GM18867 (cell line): ENCODE data around the gene CLASP1.
"Not testable (repeated sequence)": the region's sequence is repeated elsewhere in the genome, so short reads cannot be mapped to it uniquely, and the experiment has no call there.

Experiments
- ATAC-seq: cut with Tn5 transposase; IDR thresholded peaks from one replicate; pipeline ENCODE4 v1.9.1; 2021; ENCODE audit warnings: mild to moderate bottlenecking, moderate library complexity; ENCODE audit not compliant: unreplicated experiment

Gene CLASP1

GRCh38 chr2:121358291-121358690 is 291.0 kb downstream of the CLASP1 start:
- ATAC-seq = no peak

- ATAC-seq = peak; percentile 62
Measured at GRCh38 chr2:121356058-121356640, 293.1 kb downstream of the CLASP1 start.

DNA sequence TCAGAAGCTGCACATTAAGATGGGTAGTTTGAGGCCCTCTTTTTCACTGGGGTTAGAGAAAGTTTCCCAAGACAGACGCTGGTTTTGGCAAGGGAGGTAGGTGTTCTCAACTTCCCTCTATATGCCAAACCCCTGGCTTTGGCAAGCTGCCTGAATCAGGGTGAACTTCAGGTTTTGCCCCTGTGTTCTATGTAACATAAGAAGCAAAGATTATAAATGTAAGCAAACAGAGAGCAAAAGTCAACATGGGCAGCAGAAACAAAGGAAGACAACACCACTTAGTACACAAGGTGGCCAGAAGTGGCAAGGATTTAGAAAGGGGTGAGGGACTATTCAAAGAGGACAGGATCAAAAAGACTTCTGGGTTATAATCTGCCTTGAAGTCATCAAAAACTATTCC is 293.8 kb downstream of the CLASP1 start:
- ATAC-seq = no peak

- ATAC-seq = no peak
Measured at GRCh38 chr2:121351521-121352318, 297.5 kb downstream of the CLASP1 start.

DNA sequence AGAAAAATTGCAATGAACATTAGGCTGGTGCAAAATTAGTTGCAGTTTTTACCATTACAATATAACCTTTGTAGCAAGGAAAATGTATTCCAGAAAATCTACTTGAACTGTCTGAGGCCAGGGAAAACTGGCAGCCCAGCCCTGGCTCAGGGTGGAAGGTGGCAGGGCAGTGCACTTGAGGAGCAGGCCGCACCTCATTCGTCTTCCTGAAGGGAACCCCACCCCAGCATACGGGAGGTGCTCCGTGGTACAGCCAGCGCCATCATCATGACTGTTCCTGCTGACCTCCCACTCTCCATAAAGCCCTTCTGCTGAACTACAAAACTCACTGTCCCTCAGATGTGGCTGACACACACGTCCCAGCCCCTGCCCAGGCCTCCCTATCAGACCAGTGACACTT is 298.4 kb downstream of the CLASP1 start:
- ATAC-seq = no peak

DNA sequence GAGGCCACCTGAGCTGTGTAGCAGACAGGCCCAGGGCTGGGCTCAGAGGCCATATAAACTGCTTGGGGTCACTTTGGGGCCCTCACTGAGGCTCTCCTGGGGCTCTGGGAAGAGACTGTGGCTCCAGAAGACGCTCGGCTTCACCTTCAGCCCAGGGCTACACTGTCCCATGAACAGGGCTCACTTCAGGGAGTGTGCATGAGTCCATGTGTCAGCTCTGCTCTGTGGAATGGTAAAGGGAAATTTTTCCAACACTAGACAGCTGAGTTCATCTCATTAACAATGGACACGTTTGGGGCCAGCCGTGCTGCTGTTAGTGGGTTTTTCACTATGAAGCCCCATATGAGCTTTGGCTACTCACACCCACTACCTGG is 298.9 kb downstream of the CLASP1 start:
- no peak for ATAC-seq

DNA sequence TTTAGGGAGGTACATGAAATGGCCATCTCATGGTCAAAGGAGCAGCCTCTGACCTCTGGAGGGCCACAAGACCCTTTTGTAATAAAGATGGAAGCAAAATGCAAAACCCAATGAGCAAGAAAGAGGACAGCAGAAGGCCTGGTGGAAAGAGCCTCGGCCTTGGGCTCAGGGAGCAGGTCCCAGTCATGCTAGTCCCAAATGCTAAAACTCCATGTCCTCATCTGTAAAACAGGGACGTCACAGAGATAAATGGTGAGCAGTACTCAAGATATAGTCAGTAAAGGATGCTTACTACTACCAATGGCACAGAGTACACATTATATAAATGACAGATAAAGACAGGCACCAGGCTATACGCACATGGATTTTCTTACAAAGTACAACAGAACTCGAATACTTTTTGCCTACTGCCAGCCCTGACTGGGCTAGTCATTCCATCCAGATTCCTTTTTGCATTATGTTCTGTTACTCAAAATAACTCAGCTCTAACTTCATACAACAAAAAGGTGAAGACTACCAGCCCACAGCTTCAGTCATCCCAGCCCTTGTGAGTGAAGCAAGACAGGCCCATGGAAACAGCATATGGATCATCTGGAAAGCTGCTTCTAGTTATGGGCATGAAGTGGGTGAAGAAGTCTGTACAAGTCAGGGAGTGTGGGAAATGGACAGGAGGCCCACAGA is 299.4 kb downstream of the CLASP1 start:
- ATAC-seq = no peak

DNA sequence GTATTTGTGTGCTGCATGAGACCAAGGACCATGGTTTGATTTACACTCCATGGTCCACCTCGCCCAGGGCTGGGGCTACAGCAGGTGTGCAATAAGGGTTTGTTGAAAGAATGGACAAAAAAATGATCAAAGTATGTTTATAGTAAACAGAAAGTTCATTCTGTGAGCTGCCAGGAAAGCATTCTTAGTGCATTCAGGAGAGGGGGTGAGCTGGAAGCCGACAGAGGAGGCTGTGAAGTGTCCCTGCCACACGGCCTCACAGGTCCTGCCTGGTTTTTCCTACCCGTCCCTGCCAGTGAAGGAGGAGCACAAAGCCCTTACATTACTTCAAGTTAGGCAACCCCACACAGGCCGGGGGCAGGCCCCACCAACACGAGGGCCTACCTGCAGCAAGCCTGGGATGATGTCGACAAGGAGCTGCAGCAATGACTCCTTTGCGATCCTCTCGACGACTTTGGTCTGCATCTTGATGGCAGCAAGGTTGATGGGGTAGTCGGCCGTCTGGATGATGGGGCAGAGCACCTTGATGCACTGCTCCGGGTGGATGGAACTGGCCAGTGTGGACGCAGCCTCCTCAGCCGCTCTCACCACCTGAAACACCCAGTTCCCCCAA is 301.0 kb downstream of the CLASP1 start:
- no peak for ATAC-seq

DNA sequence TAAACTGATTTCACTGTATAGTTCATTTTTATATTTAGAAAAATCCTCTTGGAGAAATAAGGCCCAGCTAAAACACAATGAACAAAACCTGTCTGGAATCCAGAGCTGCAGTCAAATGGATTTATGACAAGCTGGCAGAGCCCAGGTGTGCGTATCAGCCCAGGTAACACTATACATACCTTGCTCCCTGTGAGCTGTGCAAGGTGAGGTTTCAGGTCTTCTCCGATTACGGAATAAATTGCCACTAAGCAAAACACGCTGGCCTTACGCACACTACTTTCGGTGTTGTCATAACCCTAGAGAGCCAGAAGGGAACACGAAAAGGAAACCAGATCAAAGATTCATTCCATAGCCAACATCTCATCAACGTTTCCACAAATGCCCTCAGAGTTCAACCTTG is 302.4 kb downstream of the CLASP1 start:
- ATAC-seq = no peak

DNA sequence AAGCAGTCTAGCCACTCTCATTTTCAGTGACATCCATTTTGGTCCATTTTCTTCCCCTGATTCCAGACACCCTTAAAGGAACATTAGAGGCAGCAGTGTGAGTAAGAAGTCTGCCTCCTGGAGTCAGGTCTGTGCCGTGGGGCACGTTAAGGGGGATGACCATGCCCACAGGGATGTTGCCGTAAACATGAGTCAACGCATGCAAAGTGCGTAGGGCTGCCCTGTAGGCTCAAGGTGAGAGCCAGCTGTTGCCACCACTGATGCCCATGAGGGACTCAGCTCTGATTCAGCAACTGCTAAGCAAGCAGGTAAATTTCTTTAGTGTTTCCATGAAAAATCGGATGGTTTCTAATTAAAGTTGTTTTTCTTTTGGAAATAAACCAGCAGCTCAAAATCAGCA is 302.9 kb downstream of the CLASP1 start:
- no peak for ATAC-seq

GRCh38 chr2:121345887-121346286 is 303.4 kb downstream of the CLASP1 start:
- no peak for ATAC-seq

DNA sequence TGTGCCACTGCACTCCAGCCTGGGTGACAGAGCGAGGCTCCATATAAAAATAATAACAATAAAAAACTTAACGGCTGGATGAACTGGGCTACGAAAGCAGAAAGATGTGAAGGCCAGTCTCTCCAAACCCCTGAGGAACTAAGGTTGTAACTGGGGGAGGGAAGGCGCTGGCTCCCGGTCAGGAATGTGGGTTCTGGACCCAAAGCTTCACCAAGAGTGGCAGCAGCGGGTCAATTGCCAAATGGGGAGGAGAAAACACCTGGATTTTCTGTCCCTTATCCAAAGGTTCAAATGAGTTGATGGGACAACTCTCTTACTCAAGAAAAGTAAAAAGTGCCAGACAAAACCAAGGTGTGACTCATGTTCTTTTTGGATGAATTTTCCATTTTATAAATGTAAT is 304.2 kb downstream of the CLASP1 start:
- no peak for ATAC-seq

- ATAC-seq = not testable (repeated sequence)
Measured at GRCh38 chr2:121343828-121344399, 305.3 kb downstream of the CLASP1 start.

GRCh38 chr2:121343191-121343590 is 306.1 kb downstream of the CLASP1 start:
- no peak for ATAC-seq

DNA sequence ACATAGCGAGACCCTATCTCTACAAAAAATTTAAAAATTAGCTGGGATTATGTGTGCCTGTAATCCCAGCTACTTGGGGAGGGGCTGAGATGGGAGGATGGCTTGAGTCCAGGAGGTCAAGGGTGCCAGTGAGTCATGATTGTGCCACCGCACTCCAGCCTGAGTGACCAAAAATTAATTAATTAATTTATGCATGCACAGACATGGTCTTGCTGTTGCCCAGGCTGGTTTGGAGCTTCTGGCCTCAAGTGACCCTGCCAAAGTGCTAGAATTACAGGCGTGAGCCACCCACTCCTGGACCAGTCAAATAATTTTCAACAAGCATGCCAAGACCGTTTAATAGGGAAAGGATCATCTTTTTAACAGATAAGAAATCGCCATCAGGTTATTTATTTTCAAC is 306.5 kb downstream of the CLASP1 start:
- ATAC-seq = no peak

DNA sequence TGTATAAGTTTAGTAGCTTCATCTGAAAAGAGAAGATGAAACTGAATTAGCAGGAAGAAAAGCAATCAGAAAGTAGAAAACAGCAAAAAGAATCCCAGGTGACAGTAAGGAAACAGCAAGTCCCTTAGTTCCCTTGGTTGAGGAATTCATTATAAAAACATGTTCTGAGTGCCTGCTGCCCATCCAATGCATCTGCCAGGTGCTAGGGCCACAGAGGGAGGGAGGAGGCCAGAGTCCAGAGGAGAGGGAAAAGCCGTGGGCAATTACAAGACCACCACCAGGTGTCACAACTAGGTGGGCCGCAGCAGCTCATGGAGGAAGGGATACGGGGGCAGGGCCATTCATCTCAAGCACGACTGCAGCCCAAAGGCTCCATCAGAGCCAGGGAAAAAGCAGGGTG is 308.3 kb downstream of the CLASP1 start:
- ATAC-seq = no peak

DNA sequence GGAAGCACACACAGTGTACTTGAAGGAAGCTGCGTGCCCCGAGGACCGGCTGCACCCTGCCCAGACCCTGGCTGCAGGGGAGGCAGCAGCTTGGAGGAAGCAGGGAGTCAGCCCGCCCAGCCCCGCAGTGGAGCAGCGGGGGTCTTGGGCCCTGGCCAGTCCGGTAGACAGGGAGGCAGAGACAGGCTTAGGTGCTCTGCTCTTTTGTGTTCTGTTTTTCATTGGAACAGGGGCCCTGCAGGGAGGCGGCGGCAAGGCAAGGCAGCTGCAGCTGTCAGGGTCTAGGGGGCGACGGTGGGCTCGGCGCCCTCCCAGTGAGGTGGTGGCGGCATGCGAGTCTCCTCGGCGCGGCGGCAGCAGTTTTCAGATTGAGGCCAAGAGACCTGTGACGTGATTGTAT is 311.0 kb downstream of the CLASP1 start:
- no peak for ATAC-seq

DNA sequence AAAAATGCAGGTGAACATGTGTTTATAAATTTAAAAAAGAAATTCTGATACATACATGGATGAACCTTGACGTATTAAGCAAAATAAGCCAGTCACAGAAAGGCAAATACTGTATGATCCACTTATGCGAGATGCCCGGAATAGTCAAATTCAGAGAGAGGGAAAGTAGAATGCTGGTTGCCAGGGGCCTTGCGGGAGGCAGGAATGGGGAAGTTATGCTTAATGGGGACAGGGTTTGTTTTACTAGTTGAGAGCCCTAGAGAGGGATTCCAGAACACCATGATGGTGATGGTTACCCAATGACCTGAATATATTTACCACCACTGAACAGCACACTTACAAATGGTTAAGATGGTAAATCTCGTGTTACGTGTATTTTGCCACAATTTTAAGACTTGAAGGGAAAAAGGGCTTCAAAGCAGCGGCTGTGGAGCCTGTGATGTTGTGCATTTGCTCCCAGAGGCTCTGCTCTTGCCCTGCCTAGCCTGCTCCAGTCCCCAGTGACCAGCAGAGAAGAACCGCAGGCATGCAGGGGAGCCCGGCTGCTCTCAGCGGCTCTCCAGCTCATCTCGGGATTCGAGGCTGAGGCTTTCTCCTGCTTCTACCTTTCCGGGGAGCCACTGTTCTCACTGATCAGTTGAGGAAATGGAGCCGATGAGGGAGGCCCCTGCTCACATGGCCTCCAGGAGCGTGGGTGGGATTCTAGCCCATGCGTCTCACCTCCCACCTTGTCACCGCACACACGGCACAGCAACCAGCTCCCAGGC is 312.6 kb downstream of the CLASP1 start:
- ATAC-seq = no peak

DNA sequence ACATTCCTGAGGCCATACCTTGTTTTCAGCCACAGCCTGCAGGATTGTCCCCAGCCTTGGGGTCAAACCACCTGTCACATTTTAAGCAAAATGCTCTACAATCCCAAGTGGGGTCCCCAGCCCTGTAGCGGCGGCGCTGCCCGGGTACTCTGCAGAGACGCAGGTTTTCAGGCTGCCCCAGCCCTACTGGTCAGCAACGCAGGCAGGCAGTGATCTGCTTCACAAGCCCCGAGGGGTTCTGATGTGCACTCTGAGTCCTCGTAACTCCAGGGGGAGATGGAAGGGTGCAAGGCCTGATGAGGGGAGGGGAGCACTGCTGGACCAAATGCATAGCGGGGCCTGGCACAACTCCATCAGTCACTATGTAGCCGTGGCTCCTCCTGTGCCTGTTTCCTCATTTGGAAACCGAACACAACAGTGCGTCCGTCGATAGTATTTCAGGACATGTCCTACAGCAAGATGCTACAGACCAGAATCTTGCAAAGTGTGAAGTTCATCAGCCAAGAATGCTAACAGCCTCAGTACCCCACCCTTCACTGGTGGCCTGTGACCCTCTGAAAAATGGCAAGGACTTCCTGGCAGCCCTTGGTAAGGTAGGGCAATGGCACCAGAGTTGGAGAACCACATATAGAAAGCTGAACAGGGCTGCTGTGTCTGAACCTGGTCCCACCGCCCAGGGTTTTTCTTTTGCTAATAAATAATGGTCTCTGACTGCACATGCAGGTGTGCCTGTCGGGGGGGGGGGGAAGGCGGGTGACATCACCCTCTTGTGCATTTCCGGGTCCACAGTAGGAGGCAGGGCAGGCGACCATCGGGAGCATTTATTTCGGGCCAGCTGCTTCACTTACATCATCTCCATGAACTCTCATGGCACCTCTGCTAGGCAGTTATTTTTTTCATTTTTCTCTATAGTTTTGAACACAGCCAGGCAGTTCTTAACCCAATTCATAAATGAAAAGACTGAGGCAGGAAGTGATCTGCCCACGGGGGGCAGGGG is 313.7 kb downstream of the CLASP1 start:
- ATAC-seq = no peak
